NCI-H82 treated with DMSO at 0.1 percent for 48 hours (cell line): ENCODE measurements around the gene NR4A3.
A peak's percentile ranks its signal among the peaks of the same experiment; 100 is the strongest.

Source experiments
- DNase-seq: peaks from one replicate; lab custom pipeline; 2025; ENCODE audit not compliant: unreplicated experiment; lab: John Stamatoyannopoulos, UW

Gene NR4A3

GRCh38 chr9:99813739-99814138, 7.9 kb upstream of the NR4A3 start:
- DNase-seq: no peak

- DNase-seq: no peak
These were observed 7.3 kb upstream of the NR4A3 start for GRCh38 chr9:99814359-99814758.

DNA sequence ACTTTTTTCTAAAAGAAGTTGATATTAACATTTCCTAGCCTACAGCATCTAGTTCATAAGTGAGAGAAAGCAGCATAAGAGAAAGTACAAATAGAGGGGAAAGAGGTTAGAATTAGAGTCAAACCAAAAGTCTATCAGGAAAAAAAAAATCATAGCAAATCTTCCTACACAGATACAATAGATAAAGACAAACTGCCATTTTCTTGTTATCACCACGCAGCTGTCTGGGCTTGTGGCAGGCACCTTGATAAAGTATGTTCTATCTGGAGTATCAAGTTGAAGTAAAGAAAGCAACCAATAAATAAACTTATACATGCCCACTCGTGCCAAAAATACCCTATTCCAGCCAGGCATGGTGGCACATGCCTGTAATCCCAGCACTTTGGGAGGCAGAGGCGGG, 5.3 kb upstream of the NR4A3 start:
- DNase-seq: no peak

GRCh38 chr9:99818500-99818899, 3.2 kb upstream of the NR4A3 start:
- peak; percentile 32 for DNase-seq

GRCh38 chr9:99819123-99819855, 2.4 kb upstream of the NR4A3 start:
- peak; percentile 32 for DNase-seq

DNA sequence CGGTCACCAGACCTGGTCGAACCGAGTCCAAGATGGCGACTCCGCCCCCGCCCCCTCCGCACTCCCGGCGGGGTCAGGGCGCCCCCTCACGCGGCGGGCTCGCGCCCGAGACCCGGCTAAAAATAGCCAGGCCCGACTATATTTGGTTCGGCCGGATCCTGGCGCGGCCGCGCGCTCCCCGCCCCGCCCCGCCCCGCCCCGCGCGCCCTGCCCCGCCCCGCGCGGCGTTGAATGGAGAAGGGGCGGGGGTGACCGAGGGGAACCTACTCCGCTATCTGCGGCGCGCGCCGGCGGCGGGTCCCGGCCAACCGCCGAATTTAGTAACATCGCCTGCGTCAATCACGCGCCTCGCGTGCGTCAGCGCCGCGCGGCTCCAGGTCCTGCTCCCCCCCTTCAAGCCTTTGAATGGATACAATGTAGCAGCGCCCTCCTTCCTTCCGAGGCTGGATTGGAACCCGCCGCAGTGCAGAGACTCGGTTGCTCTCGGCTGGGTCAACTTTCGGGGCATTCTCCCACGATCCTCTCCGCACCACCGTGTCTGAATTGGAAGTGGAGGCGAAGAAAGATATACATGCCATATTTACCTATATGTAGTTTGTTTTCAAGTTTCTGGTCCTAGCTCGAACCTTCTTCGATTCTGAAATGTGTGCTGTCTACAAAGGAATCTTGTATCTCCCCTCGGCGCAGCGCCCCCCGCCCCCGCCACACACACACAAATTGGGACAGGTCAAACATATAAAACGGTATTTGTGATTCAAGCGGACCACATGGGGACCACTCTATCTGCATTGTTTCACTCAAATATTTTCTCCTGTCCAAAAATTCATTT, 1.6 kb upstream of the NR4A3 start:
- DNase-seq: peak; percentile 85

DNA sequence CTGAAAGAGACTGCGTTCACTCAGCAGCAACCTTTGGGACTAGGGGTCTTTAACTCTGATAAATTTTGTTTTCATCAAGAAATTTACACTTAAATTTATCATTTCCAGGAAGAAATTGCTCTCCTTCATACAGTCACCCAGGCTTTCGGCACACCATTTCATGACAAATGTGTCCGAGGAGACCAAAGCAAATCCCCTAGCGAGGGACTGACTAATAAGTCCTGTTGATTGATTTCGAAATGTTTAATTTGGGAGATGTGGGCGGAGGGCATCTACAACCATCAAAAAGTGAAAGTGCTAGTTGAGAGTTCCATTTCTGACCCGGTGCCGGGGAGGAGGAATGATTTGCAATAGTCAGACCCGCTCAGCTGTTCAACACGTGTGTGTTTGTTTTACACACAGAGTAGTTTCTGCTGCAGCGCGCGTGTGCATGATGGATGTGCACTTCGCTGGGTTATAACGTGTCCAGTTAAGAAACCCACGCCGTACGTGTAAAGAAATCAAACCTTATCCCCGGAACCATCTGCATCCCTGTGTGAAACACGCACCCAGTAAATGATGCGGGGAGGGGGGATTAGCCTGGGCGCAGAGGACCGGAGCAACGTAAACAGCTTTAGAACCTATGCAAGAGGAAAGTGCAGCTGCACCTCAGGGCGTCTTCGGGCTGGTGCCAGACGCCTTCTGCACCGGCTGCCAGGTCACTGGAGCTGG, 845 bp upstream of the NR4A3 start:
- peak; percentile 51 for DNase-seq

DNA sequence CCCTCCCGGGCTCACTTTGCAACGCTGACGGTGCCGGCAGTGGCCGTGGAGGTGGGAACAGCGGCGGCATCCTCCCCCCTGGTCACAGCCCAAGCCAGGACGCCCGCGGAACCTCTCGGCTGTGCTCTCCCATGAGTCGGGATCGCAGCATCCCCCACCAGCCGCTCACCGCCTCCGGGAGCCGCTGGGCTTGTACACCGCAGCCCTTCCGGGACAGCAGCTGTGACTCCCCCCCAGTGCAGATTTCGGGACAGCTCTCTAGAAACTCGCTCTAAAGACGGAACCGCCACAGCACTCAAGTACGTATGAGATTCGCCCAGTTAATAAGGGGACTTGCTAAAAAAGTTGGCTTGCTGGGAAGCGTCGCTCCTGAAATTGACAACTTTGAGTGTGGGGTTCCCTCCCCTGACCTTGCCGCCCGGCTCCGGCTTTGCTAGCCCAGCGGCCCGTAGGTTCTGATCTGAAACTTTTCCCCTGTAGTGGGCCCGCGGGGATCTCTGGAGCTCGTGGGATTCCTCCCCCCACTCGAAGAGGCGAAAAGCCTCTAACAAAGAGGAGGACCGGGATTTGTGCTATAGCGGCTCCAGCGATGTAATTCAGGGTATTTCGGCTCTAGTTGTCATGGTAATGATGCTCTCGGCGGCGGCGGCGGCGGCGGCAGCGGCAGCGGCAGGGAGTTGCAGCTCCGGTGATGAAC, 572 bp downstream of the NR4A3 start:
- DNase-seq: peak; percentile 27

- DNase-seq: no peak
These were observed 1.3 kb downstream of the NR4A3 start for GRCh38 chr9:99822806-99823591.

- no peak for DNase-seq
These were observed 2.1 kb downstream of the NR4A3 start for GRCh38 chr9:99823681-99824377.

DNA sequence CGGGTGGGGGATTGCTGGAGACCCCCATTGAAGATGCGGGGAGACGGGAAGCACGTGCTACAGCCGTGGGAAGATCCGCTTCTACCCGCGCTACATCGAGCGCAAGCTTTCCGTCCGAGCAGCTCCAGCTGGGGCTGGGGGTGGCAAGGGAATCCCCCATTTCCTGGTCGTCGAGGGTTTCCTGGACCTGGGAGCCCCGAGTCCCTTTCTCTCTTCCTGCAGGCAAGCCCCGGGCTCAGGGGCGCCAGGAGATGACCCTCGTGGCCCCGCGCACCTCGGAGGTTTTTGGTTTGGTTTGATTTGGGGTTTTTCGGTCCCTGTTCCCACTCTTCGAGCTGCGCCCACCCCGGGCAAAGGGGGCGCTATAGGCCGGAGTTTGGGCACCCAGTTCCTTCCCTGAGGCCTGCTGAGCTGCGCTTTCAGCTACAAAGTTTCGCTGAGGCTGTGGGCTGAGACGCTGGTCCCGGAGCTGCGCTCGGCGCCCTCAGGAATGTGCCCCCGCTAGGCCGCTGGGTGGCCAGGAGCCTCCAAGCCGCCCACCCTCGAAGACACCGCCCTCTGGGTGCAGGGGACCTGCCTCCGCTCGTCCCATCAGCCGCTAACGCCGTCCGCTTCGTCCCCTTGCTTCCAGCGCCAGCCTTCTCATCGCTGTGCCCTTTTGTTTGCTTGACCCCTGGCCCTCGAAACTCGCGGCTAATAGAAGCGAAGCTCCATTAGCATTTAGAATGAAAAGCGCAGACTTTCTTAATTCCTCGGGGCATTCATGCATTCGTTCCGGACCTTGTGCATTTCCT, 2.9 kb downstream of the NR4A3 start:
- DNase-seq: no peak

DNA sequence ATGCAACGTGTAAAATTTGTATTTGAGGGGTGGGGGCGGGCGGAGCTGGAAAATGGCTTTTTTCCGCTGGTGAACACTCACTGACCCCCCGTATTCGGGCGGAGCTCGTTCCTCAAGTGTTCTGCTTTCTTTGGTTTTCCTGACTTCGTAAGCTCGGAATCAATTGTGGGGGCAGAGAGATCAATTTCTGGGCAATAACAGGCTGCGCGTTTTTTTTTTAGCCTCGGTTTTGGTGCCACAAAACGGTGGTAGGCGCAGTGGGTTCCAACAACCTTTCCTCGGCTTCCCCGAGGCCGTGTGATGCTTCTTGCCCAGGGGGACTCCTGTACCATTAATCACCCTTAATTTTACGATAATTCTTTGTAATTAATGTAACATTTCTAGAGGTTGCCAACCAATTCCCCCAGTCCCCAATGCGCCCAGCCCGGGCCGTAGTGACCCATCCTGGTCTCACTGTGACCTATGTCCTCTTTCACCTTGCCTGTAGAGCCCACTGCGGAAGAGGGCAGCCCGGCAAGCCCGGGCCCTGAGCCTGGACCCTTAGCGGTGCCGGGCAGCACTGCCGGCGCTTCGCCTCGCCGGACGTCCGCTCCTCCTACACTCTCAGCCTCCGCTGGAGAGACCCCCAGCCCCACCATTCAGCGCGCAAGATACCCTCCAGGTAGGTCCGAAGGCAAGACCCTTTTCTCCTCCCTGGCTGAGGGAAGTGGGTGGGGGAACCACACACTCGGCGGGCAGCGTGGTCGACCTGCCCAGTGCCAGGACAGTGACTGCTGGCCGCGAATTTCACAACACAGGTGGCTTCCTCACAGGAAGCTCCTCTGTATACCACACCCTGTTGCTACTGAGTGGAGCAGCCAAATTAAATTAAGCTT, 3.7 kb downstream of the NR4A3 start:
- DNase-seq: no peak

DNA sequence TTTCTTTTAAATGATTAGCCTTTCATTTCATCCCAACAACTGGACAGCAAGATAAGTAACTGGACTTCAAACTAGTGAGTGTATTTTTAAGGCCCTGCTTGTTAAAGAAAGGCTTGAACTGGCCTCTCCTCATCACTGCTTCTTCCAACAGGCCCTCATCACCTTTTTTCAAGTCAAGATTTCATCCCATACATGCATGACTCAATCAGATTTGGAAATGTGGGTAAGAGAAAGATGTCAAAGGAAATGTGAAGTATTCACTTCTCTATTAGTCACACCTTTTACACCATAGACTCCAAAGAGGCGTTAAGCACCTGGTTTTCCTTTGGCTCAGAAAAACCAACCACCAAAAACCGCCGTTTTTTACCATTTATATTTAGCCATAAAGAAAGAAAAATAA, 4.9 kb downstream of the NR4A3 start:
- DNase-seq: no peak

DNA sequence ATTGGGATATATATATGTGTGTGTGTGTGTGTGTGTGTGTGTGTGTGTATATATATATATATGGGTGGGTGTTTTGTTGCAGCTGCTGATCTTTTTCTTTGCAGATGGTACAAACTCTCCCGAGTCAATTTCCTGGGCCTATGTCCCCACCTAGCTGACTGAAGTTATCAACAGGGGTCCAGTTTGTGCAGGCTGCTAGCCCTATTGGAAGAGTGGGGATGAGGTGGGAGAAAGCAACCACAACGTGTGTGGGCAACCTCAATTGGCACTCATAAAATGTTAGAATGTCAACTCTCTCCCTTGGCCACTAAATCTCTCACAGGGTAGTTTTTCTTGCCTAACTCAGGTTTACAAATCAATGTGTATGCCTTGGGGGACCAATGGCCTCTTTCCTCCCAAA, 5.6 kb downstream of the NR4A3 start:
- DNase-seq: no peak

DNA sequence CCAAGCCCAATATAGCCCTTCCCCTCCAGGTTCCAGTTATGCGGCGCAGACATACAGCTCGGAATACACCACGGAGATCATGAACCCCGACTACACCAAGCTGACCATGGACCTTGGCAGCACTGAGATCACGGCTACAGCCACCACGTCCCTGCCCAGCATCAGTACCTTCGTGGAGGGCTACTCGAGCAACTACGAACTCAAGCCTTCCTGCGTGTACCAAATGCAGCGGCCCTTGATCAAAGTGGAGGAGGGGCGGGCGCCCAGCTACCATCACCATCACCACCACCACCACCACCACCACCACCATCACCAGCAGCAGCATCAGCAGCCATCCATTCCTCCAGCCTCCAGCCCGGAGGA, 6.3 kb downstream of the NR4A3 start:
- DNase-seq: no peak

- DNase-seq: no peak
These were observed 6.9 kb downstream of the NR4A3 start for GRCh38 chr9:99828417-99829176.

DNA sequence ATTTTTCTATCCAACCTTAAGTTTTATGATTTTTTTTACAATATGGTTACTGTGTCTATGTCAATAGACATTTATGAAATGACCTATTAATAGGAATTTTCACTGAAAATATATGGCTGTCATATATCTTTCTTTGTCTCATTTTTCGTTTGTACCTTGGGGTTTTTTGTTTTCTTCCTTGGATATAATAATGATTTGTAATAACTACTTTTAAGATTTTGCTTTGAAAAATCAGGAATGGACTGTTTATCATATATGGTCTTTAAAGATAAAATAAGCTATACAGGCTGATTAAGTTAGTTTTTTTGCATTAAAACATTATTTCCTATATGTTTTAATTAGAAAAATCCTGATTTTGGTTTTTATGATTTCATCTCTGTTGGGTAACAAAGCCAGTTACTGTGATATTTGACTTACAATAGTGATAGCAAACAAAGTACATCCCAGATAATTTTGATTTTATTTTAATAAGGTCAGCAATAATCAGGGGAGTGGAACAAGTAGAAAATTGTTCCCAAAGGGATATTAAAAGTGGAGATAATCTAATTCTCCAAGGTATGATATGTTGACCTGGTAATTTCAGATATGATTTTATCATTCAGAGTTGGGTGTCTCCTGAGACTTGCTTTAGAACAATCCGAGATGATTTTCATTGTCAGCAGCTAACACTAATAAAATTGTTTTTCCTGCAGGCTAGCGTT, 10.3 kb downstream of the NR4A3 start:
- no peak for DNase-seq
